ENCODE data around the gene PHGDH. TPM values are rescaled to one million over a fixed set of nuclear protein-coding genes. Genes with fewer than 3 reads are reported as not detected.
"Not testable (repeated sequence)": the region's sequence is repeated elsewhere in the genome, so short reads cannot be mapped to it uniquely, and the experiment has no call there.

Gene PHGDH
- total RNA-seq (ENCODE audit: insufficient read depth, low replicate concordance): 62.8 TPM

DNA sequence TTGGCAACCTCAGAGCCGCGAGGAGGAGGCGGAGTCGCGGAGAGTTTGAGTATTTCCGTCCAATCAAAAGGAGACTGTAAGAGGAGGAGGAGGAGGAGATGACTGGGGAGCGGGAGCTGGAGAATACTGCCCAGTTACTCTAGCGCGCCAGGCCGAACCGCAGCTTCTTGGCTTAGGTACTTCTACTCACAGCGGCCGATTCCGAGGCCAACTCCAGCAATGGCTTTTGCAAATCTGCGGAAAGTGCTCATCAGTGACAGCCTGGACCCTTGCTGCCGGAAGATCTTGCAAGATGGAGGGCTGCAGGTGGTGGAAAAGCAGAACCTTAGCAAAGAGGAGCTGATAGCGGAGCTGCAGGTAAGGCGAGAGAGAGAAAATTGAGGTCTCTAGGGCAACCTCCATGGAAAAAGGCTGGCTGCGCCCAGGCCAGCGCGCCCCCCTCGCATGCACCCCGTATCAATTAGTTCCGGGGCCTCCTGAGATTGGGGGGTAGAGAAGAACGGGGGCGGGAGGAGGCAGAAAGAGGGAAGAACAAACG lies at the start of gene PHGDH:
Gene PHGDH (plus strand): TSS at position 131 of the 538 bp plus-strand sequence. CDS start 89 bp downstream, at position 220.
- peak; percentile 93 for DNase-seq (ENCODE audit: low spot score)

DNA sequence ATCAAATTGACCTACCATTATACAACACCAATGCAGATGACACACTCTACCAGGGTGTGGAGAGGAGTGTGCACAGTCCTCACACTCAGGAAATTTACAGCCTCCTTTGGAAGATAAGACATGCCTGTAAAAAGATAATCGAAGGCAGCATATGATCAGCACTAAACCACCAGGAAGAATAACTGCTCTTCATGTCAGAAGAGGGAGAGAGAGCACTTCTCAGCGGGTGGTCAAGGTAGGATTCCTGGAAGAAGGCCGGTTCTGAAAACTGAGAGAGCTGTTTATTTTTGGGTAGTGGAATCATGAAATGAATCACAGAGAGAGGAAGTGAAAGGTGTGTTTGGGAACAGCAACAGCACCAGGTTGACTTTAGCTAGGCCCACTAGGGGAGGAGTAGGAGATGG lies 49.7 kb upstream of the PHGDH start:
- no peak for DNase-seq (ENCODE audit: low spot score)

DNA sequence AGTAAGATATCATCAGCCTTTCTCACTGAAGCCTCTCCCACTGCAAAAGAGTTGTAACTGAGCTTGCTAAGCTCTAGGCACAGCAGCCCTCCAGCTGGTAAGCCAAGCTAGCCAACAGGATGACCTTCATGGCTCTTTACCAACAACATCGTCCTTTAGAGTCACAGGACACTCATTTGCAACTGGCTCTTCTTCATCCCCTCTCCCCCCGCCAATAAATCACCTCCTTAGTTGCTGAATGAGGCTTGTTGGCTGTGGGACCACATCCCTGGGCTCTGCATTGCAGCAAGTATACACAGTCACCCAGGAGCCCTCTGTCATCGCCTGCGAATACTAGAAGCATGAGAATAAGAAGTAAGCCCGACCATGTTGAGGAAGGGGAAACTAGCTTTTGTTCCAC lies 47.7 kb upstream of the PHGDH start:
- no peak for DNase-seq (ENCODE audit: low spot score)

DNA sequence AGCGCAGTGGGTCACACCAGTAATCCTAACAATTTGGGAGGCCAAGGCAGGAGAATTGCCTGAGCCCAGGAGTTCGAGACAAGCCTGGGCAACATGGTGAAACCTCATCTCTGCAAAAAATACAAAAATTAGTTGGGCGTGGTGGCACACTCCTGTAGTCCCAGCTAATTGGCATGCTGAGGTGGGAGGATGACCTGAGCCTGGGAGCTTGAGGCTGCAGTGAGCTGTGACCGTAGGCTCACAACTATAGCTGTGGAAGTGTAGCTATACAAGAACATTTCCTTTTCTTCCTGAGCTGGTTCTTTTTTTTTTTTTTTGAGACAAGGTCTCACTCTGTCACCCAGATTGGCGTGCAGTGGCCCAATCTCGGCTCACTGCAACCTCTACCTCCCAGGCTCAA lies 44.6 kb upstream of the PHGDH start:
- DNase-seq (ENCODE audit: low spot score): no peak

DNA sequence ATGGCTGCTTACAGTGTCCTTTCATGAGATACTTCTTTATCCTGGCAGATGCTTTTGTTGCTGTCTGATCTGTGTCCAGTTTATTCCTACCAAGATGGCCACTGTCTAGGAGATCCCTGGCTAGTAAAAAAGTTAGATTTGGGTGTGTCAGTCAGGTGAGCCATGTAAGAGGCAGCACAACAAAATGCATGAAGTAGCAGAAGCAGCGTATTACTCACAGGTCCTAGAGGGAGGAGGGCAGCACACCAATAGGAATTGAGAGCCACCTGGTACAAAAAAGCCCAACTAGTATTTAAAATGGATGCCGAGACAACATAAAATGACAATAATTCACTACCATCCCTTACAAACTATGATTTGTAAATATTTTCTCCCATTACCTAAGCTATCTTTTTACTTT lies 40.8 kb upstream of the PHGDH start:
- DNase-seq (ENCODE audit: low spot score): no peak

DNA sequence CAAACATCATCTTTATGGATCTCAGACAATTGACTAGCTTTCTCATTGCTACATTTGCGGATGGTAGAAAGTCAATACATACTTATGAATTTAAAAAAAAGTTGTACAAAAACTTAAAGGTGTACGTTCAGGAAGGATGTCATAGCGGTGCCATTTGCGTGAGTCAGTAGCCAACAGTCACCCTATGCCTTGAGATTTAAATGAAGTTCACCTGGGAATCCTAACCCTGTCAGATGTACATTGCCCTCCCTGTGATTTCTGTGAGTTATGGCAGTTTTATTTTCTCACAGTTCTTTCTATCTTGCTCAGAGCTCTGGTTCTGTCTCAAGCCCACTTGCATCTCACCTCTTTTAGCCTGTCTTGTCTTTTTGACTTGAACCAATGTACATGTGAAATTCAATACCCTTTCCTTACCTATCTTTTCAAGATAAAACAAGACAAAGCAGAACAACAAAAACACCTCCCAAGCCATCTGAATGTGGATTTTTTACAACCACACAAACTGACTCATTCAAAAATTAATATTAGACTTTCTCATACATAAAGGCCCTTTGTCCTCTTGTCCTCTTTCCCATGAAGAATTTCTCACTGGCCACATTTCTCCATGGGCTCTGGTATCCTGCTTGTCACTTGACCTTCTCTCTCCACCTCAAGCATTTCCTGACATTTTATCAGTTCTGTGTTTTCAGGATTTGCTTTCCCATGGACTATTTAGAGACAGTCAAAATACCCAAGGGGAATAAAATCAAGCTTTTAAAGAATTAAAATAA lies 38.4 kb upstream of the PHGDH start:
- no peak for DNase-seq (ENCODE audit: low spot score)

DNA sequence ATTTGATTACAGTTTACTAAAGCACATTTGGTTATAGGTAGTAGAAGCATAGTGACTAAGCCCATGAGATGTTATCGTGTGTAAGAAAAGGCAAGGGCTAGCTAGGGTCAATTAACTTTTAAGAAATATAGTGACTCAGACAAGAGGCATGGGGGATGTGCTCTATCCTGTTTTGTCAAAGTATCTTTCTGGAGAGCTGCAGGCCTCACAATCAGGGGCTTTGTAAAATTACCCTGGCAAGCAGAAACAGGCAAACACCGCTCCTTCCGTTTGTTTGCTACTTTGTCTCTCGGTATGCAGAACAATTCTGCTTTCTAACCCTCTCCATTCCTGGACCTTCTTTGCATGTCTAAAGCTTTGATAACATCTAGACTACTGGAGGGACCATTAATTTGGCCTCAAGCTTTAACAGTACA lies 37.6 kb upstream of the PHGDH start:
- peak; percentile 45 for DNase-seq (ENCODE audit: low spot score)

DNA sequence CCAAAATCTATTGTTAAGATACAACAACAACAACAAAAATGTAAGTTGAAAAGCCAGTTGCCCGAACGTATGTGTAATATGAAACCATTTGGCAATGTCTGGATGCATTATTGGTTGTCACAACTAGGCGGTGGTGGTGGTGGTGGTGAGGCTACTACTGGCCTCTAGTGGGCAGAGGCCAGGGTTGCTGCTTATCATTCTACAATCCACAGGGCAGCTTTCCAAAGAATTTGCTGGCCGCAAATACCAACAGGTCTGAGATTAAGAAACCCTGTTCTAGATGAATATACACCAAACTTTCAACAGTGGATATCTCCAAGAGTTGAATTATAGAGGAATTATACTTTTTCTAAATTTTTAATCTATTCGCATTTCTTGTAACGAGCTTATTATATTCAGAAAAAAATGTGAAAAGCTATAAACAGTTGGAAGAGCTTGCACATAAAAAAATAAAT lies 36.9 kb upstream of the PHGDH start:
- DNase-seq (ENCODE audit: low spot score): no peak

DNA sequence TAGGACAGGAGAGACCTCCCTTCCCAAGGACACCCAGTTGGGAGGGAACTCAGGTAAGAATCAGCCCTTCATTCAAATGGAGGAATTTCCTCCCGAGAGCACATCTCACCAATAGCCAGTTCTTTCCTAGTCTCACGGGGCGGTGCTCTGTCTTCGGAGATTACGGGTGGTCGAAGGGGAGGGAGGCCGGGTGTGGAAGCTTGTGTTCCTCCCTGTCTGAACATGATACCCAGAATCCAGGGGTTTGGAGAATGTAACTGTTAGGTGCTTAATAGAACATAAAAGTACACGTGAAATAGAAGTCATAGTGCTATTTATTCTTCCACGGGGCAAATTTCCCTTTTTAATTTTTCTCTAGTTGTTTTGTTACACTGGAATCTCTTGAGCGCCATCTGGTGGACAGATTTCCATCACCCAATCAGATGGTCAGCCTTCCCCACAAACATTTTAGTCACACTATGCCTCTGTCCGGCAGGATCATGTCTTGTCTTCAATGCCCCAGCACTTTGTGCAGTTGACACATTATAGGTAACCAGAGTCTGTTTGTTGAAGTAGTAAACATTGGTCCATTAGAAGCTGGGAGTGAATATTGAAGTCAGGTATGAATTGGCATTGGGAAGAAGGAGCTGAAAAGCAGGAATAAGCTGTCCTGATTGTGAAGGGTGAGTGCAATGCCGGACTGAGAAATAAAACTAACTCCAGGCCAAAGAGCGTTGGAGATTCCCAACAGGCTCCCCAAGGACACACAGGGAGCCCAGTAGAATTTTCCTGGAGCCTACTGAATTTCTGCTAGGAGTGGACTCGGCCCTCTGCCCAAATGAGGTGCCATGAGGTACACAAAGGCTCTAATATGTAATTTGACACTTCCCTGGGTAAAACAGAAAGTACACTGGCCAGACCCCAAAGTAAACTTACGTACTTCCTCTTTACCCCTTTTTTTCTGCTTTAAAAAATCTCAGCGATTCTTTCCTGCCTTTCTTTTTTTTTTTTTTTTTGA lies 36.1 kb upstream of the PHGDH start:
- peak; percentile 91 for DNase-seq (ENCODE audit: low spot score)

DNA sequence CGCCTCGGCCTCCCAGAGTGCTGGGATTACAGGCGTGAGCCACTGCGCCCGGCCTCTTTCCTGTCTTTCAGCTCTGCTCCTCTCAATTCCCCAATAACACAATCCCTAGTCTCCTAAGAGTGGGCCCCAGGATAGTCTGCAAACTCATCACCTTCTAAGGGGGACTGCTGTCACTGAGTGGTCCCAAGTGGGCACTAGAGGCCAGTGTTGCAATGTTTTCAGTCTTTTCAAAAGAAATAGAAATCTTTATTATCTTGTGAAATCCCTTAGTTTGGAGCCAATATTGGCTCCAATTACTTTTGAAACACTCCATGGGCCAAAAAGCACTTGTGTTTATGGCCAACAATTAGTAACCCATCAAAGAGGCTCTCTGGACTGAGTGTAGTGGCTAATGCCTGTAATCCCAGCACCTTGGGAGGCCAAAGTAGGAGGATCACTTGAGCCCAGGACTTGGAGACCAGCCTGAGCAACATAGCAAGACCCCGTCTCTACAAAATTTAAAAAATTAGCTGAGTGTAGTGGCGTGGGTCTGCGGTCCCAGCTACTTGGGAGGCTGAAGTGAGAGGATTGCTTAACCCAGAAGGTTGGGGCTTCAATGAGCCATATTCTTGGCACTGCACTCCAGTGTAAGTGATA lies 35.0 kb upstream of the PHGDH start:
- DNase-seq (ENCODE audit: low spot score): no peak

DNA sequence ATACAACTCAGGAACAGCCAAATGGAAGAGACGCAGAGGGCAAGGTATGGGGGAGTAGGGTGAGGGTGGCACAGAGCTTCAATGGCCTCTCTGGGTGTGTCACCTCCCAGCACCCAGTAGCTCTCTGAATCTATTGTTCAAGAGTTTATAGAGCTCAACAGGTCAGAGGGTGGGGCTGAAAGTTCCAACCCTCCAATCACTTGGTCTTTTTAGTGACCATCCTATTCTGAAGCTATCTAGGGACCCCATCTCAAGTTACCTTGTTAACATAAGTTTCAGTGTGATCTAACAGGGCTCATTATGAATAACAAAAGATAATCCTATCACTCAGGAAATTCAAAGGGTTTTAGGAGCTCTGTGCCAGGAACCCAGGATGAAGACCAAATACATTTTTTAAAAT lies 32.5 kb upstream of the PHGDH start:
- DNase-seq (ENCODE audit: low spot score): no peak

DNA sequence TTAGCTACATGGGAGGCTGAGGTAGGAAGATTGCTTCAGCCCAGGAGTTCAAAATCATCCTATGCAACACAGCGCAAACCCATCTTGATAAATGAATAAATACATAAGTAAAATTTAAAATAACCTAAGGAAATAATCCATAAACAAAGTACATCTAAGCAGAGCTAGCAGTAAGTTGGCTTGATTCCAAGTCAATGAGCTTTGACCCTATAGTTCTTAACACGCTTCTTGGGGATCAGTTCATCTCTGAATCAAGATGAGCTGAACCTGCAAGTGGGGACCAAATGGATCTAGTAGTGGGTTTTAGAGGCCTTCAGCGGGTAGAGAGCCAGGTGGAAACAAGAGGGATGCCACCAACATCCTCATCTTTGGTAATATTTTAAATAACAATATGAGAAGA lies 31.5 kb upstream of the PHGDH start:
- no peak for DNase-seq (ENCODE audit: low spot score)

DNA sequence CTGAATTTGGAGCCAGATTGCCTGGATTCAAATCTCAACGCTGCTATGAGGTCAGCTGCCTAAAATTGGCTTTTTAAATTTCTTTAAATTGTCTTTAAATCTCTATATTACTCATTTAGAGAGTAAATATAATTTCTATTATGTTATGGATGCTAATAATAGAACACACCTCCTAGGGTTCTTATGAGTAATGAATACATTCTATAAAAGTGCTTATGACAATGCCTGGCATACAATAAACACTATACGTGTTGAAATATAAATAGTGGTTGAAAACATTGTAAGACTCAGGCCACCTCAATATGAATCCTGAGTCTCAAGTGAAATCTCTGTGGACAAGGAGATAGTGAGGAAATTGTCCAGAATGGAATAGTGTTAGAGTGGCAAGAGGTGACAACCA lies 31.0 kb upstream of the PHGDH start:
- DNase-seq (ENCODE audit: low spot score): no peak

DNA sequence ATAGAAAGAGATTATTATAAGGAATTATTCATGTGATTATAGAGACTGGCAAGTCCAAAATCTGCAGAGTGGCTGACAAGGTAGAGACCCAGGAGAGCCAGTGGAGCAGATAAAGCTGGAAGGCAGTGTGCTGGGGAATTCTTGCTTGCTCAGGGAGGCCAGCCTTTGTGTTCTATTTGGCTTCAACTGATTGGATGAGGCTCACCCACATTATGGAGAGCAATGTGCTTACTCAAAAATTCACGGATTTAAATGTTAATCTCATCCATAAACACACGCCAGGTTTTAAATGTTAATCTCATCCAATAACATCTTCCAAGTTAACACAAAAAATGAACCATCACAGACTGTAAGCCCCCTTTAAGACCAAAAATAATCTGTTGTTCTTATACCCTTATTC lies 30.2 kb upstream of the PHGDH start:
- DNase-seq (ENCODE audit: low spot score): no peak

DNA sequence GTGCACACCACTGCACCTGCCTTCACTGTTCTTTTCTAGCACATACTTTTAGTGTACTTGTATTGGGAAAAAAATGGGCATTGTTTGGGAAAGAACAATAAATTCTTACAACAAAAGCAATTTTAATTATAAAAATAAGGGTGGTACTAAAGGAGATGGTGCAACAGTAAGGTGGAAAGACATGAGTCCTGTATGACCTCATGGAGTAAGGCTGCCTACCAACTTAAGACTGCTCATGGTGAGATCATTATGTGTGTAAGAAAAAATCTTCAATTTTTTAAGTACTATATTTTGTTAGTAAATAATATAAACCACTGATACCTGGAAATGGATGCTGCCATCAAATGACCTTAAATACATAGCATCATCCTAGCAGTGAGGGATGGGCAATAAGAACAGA lies 29.6 kb upstream of the PHGDH start:
- DNase-seq (ENCODE audit: low spot score): no peak

DNA sequence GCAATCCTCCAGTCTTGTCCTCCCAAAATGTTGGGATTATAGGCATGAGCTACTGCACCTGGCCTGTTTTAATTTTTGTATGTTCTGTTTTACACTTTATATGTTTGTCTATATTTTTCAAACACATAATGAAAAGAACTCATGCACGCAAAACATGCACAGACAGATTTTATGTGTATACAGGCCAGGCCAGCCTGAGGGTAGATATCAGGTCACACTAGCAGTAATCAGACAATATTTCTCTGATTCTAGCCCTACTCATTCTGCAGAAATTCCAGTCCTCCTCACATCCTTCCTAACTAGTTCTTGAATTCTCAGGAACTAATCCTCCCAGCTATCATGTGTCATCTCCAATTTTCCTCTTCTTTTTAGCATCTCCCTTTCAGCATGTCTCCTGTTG lies 27.8 kb upstream of the PHGDH start:
- DNase-seq (ENCODE audit: low spot score): no peak

DNA sequence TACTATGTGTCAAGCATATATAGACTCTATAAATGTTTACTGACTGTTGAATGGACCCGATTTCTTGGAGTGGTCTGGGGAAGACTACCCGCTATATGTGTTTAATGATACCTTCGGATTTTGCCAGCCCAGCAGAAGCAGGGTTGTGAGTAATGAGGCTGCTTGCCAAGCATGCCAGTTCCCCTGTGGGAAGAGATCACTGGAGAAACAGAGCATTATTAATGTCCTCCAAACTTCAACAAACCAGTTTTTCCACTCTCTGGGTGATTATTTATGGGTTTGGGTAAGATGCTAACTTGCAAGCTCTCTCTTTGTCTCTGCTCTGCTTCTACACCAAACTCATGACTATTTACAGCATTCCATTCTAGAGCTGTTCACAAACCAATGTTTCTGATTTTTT lies 25.1 kb upstream of the PHGDH start:
- DNase-seq (ENCODE audit: low spot score): peak; percentile 84

DNA sequence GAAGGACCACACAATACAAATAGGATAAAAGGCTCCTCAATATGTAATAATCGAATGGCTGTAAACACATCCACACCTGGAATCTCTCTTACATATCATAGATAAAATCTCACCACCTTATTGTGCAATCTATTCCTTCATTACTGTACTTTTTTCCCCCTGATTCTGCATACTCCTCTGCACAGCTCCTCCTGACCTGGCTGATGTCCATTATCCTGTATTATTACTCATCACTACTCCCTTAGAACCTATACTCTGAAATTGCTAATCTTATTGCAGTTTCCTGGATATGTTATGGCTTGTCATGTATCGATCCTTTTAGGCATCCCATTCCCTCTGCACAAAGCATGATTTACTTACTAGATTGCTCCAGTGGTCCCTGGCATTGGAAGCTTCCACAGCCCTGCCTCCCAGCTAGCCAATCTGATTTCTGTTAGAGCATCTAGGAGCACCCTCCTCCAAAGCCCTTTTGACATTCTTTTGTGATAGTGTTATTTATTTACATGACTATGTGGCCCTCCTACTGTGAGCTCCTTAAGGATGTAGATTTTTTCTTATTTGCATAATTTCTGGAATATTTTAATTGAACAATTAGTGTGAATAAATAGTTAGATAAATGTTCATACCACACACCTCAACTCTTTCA lies 24.2 kb upstream of the PHGDH start:
- no peak for DNase-seq (ENCODE audit: low spot score)

DNA sequence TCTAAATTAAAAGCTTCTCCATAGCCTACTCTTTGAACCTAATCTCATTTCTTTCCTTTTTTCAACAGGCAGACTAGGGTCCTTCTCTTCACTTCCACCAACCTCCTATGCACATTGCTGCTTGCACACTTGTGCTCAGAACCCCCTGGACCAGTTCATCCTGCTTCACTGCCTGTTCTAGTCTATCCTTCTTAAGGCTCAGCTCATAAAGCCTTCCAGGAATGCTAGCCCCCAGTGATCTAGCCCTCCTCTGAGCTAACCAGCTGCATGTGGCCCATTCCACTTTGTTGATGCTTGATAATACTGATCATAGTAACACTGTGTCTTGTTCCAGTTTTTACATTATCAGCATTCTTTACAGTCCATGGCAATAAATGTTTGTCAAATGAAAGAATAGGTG lies 22.9 kb upstream of the PHGDH start:
- DNase-seq (ENCODE audit: low spot score): no peak

DNA sequence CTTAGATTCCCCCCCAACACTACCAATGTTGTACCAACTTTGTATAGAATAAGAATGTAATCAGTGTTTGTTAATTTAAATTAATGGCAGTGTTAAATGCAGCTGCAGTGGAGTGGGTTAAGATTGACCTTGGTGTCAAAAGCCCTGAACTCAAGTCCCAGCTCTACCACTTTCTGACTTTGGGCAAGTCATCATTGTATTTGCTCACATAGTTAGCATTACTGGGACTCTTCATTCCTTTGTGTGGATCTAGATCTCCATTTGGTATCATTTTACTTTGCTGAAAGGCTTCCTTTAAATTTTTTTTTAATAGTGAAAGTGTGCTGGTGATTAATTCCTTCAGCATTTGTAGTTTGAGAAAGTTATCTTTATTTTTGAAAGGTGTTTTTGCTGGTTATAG lies 22.2 kb upstream of the PHGDH start:
- no peak for DNase-seq (ENCODE audit: low spot score)

DNA sequence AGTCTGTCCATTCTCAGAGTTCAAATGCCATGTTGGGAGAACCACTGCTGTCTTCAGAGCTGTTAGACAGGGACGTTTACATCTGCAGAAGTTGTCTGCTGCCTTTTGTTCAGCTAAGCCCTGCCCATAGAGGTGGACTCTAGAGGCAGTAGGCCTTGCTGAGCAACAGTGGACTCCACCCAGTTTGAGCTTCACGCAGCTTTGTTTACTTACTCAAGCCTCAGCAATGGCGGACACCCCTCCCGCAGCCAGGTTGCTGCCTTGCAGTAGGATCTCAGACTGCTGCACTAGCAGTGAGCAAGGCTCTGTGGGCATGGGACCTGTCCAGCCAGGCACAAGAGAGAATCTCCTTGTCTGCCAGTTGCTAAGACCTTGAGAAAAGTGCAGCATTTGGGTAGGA lies 14.9 kb upstream of the PHGDH start:
- DNase-seq (ENCODE audit: low spot score): not testable (repeated sequence)

Measured in umbilical cord (tissue), 2 donors.